GM10248 (cell line): ENCODE results near the gene RPSA.

Experiments used
- CTCF ChIA-PET: fragments of 300-600 bp; sonication (Branson Sonifier 250); formaldehyde crosslinking; extraction: SDS; loops from one replicate; lab custom pipeline; 2021; ENCODE audit warnings: antibody characterized with exemption; lab: Yijun Ruan, JAX
- POLR2A ChIA-PET: fragments of 350-650 bp; sonication (Branson Sonifier 250); formaldehyde crosslinking; extraction: SDS; loops from one replicate; lab custom pipeline; 2020; ENCODE audit warnings: antibody characterized with exemption; lab: Yijun Ruan, JAX
- DNase-seq: peaks from one replicate; pipeline ENCODE4 v3.0.0; 2012; ENCODE audit errors: extremely low spot score
- TF ChIP-seq, protein P1 (sequence below): IDR thresholded peaks from 2 replicates; pipeline ENCODE4 v1.5.1; 2012; ENCODE audit warnings: mild to moderate bottlenecking, low read depth; ENCODE audit errors: extremely low read depth, missing control alignments, control extremely low read depth

Gene RPSA

DNA sequence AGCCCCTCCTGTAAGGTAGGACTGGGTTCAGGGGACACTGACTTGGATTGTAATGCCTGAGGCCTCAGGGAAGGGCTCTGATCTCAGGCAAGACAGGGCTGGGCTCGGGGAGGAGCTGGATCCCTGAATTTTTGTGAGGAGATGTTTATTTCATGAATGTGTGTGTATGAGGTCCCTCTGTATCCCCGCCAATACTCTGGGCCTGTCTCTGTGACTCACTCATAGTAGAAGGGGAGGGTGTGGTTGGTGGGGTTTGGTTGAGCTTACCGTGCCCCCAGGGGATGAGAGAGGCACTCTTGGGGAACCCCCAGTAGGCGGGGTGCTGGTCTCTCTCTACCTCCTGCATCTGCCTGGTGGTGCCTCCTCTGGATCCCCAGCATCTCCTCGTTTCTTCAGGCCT is 28.1 kb downstream of the RPSA start:
- no peak for DNase-seq
- TF ChIP-seq, protein P1, sequence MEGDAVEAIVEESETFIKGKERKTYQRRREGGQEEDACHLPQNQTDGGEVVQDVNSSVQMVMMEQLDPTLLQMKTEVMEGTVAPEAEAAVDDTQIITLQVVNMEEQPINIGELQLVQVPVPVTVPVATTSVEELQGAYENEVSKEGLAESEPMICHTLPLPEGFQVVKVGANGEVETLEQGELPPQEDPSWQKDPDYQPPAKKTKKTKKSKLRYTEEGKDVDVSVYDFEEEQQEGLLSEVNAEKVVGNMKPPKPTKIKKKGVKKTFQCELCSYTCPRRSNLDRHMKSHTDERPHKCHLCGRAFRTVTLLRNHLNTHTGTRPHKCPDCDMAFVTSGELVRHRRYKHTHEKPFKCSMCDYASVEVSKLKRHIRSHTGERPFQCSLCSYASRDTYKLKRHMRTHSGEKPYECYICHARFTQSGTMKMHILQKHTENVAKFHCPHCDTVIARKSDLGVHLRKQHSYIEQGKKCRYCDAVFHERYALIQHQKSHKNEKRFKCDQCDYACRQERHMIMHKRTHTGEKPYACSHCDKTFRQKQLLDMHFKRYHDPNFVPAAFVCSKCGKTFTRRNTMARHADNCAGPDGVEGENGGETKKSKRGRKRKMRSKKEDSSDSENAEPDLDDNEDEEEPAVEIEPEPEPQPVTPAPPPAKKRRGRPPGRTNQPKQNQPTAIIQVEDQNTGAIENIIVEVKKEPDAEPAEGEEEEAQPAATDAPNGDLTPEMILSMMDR = no peak
- ChIA-PET CTCF (interaction anchor here (1.3 to 1.9 kb wide), 3 partner anchors 9 to 65 kb away, joined by 4 to 18 read pairs (median 5); no protein-coding TSS in a partner anchor), POLR2A (no interaction called here)

DNA sequence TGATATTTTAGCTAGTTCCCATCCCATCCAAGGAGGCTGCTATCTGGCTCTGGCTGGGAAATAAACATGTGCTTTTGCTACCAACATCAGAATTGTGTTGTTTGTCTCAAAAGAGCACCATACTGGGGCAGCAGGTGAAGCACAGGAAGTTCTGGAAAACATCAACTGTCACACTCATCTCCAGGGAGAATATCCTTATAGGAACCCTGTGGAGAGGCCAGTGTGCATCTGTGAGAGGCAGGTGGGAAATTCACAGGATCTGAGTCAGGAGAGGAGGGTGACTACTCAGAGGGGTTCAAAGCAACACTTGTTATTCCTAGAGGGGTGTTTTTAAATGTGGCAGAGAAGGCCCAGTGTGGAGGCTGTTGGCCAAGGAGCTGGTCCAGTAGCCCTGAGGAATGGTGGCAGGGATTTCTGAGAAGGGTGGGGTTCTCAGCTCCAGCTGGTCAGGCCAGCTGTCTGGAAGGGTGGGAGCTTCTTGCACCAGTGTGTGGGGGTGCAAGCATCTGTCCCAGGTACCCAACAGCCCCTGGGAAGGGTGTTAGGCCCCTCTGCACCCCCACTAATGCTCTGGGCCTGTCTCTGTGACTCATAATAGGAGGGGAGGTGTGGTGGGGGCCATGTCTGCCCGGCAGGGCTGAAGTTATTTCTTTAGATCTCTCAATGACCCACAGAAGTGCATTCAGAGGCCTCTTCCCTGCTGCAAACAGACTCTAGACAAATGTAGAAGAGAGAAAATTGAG is 28.7 kb downstream of the RPSA start:
- DNase-seq = no peak
- ChIA-PET CTCF (interaction anchor here (1.3 to 1.9 kb wide), 3 partner anchors 9 to 64 kb away, joined by 4 to 18 read pairs (median 5); no protein-coding TSS in a partner anchor), POLR2A (no interaction called here)
- TF ChIP-seq, protein P1 = no peak

DNA sequence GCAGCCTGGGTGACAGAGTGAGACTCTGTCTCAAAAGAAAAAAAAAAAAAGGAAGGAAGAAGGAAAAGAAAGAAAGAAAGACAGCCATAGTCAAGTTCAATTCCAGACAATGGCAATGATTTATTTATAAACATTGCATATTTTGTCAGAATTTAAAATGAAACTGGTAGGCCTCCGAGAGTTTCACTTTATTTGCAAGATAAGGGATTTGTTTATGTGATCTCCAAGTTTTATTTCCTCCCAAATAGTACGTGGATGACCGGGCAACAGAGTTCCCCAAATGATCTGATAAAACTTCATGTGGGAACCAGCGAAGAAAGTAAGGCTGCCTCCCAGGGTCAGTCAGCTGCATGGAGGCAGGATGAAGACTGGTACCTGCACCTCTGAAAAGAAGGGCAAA is 32.4 kb downstream of the RPSA start:
- ChIA-PET CTCF (interaction anchor here (1.3 to 1.8 kb wide), 2 partner anchors 9 to 782 kb away, joined by 3 to 12 read pairs; no protein-coding TSS in a partner anchor), POLR2A (no interaction called here)
- TF ChIP-seq, protein P1 = no peak
- DNase-seq = no peak

DNA sequence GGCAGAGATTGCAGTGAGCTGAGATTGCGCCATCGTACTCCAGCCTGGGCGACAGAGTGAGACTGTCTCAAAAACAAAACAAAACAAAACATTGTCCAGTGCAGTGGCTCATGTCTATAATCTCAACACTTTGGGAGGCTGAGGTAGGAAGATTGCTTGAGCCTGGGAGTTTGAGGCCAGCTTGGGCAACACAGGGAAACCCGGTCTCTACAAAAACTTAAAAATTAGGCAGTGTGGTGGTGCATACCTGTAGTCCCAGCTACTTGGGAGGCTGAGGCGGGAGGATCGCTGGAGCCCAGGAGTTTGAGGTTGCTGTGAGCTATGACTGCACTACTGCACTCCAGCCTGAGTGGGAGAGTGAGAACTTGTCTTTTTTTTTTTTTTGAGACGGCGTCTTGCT is 33.8 kb downstream of the RPSA start:
- DNase-seq = no peak
- CTCF ChIA-PET = interaction anchor here (1.8 kb wide), 1 partner anchor 7 kb away, joined by 12 read pairs; no protein-coding TSS in a partner anchor
- TF ChIP-seq, protein P1 = no peak
- POLR2A ChIA-PET = no interaction called here

DNA sequence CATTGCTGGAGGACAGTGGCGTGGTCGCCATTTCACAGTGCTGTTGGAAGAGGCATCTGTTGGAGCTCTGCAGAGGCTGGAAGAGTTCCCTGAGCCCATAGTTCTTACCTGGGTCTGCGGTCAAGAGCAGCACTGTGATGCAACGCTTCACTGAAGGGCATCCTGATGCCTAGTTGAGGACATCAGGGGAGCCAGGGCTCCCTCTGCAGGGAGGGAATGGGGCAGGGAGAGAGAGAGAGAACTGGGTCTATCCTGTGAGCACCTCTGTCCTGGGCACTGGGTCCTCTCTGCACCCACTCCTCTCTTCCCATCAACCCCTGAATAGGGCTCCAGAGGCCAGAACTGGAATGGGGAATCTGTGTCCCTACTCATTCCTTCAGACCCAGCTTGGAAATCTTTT is 37.0 kb downstream of the RPSA start:
- ChIA-PET CTCF (interaction anchor here (1.0 to 1.7 kb wide), 3 partner anchors 8 to 27 kb away, joined by 3 to 5 read pairs (median 3); no protein-coding TSS in a partner anchor), POLR2A (no interaction called here)
- TF ChIP-seq, protein P1 = no peak
- DNase-seq = no peak

DNA sequence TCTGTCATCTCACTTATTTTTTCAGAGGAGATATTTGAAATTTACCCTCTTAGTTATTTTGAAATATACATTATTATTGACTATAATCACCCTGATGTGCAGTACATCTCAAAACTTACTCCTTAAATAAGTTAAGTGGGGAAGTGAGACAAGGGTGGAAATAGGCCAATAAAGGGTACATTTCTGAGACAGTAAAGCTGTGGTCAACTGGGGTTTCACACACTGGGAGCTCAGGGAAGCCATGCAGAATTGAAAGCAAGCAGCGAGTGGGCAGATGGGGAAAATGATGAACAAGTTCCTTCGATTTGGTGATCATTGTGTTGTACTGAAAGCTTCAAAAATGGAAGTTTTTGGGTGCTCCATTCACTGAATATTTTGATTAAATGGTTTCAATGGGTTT is 39.4 kb downstream of the RPSA start:
- TF ChIP-seq, protein P1 = no peak
- POLR2A ChIA-PET = interaction anchor here (0.6 kb wide), 1 partner anchor 15 kb away, joined by 3 read pairs; no protein-coding TSS in a partner anchor
- no peak for DNase-seq
- CTCF ChIA-PET = interaction anchor here (1.3 to 4.4 kb wide), 7 partner anchors 9 to 733 kb away, joined by 3 to 34 read pairs (median 14); no protein-coding TSS in a partner anchor
